ENCODE measurements around the gene GNAQ. TPM values are rescaled to one million over a fixed set of nuclear protein-coding genes. Genes with fewer than 3 reads are reported as not detected.

GNAQ gene
- total RNA-seq, 4 donors from 2014 or later = 40.8 to 54.7 (median 53.8) TPM

DNA sequence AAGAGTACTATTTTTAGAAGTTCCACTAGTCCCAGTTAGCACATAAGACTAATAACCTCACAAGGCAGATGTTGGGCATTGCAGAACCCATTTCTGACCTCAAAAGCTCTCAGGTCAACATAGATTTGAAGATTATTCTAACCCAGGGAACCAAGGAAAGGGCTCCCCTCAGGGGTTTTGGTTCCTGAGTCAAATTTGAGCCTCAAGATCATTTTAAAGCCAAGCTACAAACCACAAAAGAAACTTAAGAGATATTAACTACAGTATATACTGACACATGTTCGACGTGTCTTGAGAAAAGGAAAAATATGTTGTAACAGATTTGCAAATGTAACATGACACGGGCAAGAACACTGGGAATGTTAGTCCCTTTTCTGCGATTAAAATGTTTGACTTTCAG lies 88.6 kb downstream of the GNAQ start:
- TF ChIP-seq, protein P1, sequence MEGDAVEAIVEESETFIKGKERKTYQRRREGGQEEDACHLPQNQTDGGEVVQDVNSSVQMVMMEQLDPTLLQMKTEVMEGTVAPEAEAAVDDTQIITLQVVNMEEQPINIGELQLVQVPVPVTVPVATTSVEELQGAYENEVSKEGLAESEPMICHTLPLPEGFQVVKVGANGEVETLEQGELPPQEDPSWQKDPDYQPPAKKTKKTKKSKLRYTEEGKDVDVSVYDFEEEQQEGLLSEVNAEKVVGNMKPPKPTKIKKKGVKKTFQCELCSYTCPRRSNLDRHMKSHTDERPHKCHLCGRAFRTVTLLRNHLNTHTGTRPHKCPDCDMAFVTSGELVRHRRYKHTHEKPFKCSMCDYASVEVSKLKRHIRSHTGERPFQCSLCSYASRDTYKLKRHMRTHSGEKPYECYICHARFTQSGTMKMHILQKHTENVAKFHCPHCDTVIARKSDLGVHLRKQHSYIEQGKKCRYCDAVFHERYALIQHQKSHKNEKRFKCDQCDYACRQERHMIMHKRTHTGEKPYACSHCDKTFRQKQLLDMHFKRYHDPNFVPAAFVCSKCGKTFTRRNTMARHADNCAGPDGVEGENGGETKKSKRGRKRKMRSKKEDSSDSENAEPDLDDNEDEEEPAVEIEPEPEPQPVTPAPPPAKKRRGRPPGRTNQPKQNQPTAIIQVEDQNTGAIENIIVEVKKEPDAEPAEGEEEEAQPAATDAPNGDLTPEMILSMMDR (IDR thresholded peaks at IDR 0.05) = no peak
- DNase-seq (ENCODE audit: low spot score) (no peak), ATAC-seq (ENCODE audit: low FRiP score) (no peak)

DNA sequence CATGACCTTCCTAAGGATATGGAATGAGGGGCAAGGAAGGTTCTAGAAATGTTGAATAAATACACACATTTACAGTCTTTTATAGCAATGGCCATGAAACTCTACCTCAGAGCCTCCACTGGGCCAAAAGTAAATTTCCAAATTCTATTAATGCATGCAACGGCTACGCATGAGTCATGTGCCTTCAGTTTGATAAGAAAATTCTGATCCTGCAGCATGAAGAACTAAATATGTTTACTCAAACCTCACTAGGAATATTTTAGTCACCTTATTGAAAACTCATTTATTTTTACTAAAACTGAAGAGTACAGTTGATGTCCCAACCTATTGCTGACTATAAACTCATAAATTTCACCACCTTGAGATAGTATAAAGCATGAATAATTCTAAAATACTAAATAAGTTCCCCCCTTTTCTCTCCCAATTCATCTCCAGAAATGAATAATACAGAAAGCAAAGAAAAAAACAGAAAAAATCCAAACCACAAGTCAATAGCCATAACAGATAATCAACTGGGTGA lies 92.4 kb downstream of the GNAQ start:
- ATAC-seq (ENCODE audit: low FRiP score) (peak; percentile 67), DNase-seq (ENCODE audit: low spot score) (no peak)
- TF ChIP-seq, protein P1 (IDR thresholded peaks at IDR 0.05) = no peak

DNA sequence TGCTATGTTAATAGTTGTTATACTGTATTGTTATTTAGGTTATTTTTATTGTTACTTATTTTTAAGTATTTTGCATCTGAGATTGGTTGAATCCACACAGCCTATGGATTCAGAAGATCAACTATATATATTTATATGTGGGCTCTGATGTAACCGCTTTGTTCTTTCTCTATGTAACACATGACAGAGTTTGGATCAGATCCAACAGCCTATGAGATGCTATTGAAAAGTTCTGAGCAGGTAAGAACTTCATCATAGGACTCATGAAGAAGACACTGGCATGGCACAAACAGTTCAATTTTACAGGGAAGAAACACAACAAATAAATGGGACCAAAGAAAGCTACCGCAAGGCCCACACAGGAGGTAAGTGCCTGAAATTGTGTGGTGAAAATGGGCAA lies 93.4 kb downstream of the GNAQ start:
- ATAC-seq (ENCODE audit: low FRiP score) (no peak), DNase-seq (ENCODE audit: low spot score) (no peak)
- TF ChIP-seq, protein P1 (IDR thresholded peaks at IDR 0.05) = no peak

DNA sequence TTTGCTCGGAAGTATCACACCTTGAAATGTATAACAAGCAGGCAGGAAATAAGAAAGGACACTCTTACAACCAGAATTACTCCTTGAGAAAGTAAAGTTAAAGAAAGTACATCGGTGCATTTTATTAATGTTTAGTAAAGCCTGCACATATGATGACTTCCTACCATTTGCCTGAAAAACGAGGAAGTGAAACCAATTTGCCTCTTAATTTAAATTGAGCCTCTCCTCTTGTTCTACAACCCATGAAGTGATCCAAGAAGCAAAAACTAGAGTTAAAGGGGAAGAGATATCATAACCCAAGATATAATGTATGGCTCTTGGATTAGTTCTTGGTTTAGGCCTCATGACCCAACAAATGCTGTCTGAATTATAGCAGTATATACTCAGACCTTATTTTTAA lies 95.6 kb downstream of the GNAQ start:
- DNase-seq (ENCODE audit: low spot score) = no peak
- ATAC-seq (ENCODE audit: low FRiP score) = no peak
- TF ChIP-seq, protein P1 (IDR thresholded peaks at IDR 0.05) = no peak

DNA sequence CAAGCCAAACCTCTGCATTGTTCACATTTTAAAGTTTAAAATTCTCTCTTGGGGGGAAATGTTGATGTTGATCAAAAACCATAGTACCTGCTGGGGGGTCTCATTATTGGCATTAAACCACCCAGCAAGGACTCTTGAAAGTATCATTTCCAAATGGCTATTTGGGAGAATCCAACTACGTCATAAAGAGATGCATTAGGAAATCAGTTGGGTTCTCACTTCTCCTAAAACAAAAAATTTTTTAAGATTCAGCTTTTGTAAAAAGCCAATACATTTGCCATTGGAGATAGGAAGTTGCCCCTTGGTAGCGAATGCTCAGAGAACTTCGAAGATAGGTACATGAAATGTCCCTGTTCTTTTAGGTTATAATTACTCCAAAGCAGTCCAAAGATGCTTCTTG lies 96.4 kb downstream of the GNAQ start:
- ATAC-seq (ENCODE audit: low FRiP score) (no peak), DNase-seq (ENCODE audit: low spot score) (no peak)
- TF ChIP-seq, protein P1 (IDR thresholded peaks at IDR 0.05) = no peak

DNA sequence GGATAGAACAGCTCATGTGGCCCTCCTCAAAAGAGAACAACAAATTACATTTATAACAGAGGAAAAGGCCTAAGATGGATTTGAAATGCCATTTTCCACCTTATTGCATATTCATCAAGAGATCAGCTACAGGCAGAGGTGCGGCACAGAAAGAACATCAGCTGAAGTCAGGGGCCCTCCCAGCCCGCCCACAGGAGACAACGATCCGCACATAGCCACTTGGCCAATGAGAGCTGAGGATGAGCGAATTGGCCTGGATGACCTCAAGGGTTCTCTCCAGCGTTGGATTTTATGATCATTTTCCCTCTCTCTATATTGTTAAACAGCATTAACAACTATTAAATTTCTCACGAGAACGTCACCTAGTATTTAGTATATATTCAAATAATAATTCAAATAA lies 97.6 kb downstream of the GNAQ start:
- TF ChIP-seq, protein P1 (IDR thresholded peaks at IDR 0.05) = no peak
- no peak for DNase-seq (ENCODE audit: low spot score)
- ATAC-seq (ENCODE audit: low FRiP score) = no peak

DNA sequence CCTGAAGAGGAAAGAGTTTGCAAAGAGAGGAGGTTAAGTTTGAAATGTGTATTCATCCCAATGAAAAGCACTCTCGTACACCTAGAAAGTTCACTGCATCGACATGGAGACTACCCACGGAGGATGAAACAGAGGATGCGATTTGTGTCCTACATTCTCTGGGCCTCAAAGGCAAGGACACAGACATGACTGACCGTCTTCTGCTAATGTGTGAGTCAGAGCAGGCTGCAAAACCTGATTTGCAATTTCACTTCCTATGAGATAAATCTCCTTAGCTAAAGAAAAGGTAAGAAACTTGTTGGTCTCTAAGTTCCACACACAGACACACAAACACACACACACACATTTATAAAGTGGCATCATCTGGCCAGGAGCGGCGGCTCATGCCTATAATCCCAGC lies 98.6 kb downstream of the GNAQ start:
- DNase-seq (ENCODE audit: low spot score) (no peak), ATAC-seq (ENCODE audit: low FRiP score) (peak; percentile 62)

More for the DNA sequence above, 98.6 kb downstream of the GNAQ start:
- TF ChIP-seq, protein P1 (IDR thresholded peaks at IDR 0.05) = no peak

Data from omental fat pad (tissue), 4 donors.